HEK293 (cell line): ENCODE data around the gene KCTD11.
A peak's percentile ranks its signal among the peaks of the same experiment; 100 is the strongest.

Source experiments
- HOXC10 ChIP-seq: sonication (generic); formaldehyde crosslinking; IDR thresholded peaks from 2 replicates; pipeline ENCODE4 v1.8.1; 2023; ENCODE audit warnings: mild to moderate bottlenecking, missing genetic modification reagents
- KLF1 ChIP-seq: fragments of 450-650 bp; formaldehyde crosslinking; IDR thresholded peaks from 2 replicates; pipeline ENCODE4 v1.5.1; 2016; ENCODE audit warnings: missing biosample characterization, missing genetic modification characterization
- KLF7 ChIP-seq: fragments of 450-650 bp; formaldehyde crosslinking; IDR thresholded peaks from 2 replicates; pipeline ENCODE4 v1.5.1; 2016; ENCODE audit warnings: missing biosample characterization, missing genetic modification characterization, borderline replicate concordance
- KLF9 ChIP-seq: fragments of 450-650 bp; formaldehyde crosslinking; IDR thresholded peaks from 2 replicates; pipeline ENCODE4 v1.5.1; 2016; ENCODE audit warnings: missing biosample characterization, missing genetic modification characterization, low read depth
- SALL2 ChIP-seq: fragments of 450-650 bp; formaldehyde crosslinking; IDR thresholded peaks from 2 replicates; pipeline ENCODE4 v1.5.0; 2017; ENCODE audit warnings: missing biosample characterization, mild to moderate bottlenecking, missing genetic modification characterization, borderline replicate concordance
- SCRT1 ChIP-seq: fragments of 450-650 bp; formaldehyde crosslinking; IDR thresholded peaks from 2 replicates; pipeline ENCODE4 v1.5.1; 2016; ENCODE audit warnings: missing biosample characterization, missing genetic modification characterization, borderline replicate concordance
- SP3 ChIP-seq: fragments of 450-650 bp; formaldehyde crosslinking; IDR thresholded peaks from 2 replicates; pipeline ENCODE4 v1.5.1; 2016; ENCODE audit warnings: missing biosample characterization, missing genetic modification characterization
- ZBTB20 ChIP-seq: fragments of 450-650 bp; formaldehyde crosslinking; IDR thresholded peaks from 2 replicates; pipeline ENCODE4 v1.5.1; 2016; ENCODE audit warnings: missing biosample characterization, missing genetic modification characterization
- ZFHX2 ChIP-seq: fragments of 450-650 bp; formaldehyde crosslinking; conservative IDR thresholded peaks from 2 replicates; pipeline ENCODE4 v1.5.1; 2016; ENCODE audit warnings: missing biosample characterization, missing genetic modification characterization
- ZNF2 ChIP-seq: fragments of 450-650 bp; formaldehyde crosslinking; IDR thresholded peaks from 2 replicates; pipeline ENCODE4 v1.5.1; 2016; ENCODE audit warnings: missing biosample characterization, missing genetic modification characterization
- ZNF335 ChIP-seq: fragments of 450-650 bp; formaldehyde crosslinking; conservative IDR thresholded peaks from 2 replicates; pipeline ENCODE4 v1.5.1; 2016; ENCODE audit warnings: missing biosample characterization, missing genetic modification characterization
- ZNF391 ChIP-seq: fragments of 450-650 bp; formaldehyde crosslinking; IDR thresholded peaks from 2 replicates; pipeline ENCODE4 v1.5.1; 2016; ENCODE audit warnings: low read depth, missing biosample characterization, missing genetic modification characterization, borderline replicate concordance
- ZNF510 ChIP-seq: fragments of 450-650 bp; formaldehyde crosslinking; IDR thresholded peaks from 2 replicates; pipeline ENCODE4 v1.5.1; 2018; ENCODE audit warnings: mild to moderate bottlenecking, missing genetic modification characterization, missing biosample characterization; ENCODE audit not compliant: insufficient replicate concordance
- ZNF561 ChIP-seq: fragments of 450-650 bp; IDR thresholded peaks from 2 replicates; pipeline ENCODE4 v1.5.1; 2018; ENCODE audit warnings: missing biosample characterization, missing genetic modification characterization, borderline replicate concordance
- ZXDB ChIP-seq: fragments of 450-650 bp; formaldehyde crosslinking; IDR thresholded peaks from 2 replicates; pipeline ENCODE4 v1.5.1; 2016; ENCODE audit warnings: missing biosample characterization, missing genetic modification characterization
- TF ChIP-seq, protein P1 (sequence below): fragments of 450-650 bp; formaldehyde crosslinking; IDR thresholded peaks from 2 replicates; pipeline ENCODE4 v1.5.1; 2016; ENCODE audit warnings: missing biosample characterization, missing genetic modification characterization
- TF ChIP-seq, protein P2 (sequence below): fragments of 450-650 bp; formaldehyde crosslinking; IDR thresholded peaks from 2 replicates; pipeline ENCODE4 v1.5.1; 2016; ENCODE audit warnings: missing biosample characterization, missing genetic modification characterization, borderline replicate concordance
- TF ChIP-seq, protein P3 (sequence below): fragments of 450-650 bp; formaldehyde crosslinking; IDR thresholded peaks from 2 replicates; pipeline ENCODE4 v1.5.1; 2016; ENCODE audit warnings: missing biosample characterization, missing genetic modification characterization
- TF ChIP-seq, protein P4 (sequence below): fragments of 450-650 bp; formaldehyde crosslinking; IDR thresholded peaks from 2 replicates; pipeline ENCODE4 v1.5.1; 2017; ENCODE audit warnings: missing biosample characterization, mild to moderate bottlenecking, missing genetic modification characterization, moderate library complexity
- TF ChIP-seq, protein P5 (sequence below): fragments of 450-650 bp; formaldehyde crosslinking; IDR thresholded peaks from 2 replicates; pipeline ENCODE4 v1.5.1; 2016; ENCODE audit warnings: missing biosample characterization, missing genetic modification characterization
- TF ChIP-seq, protein P6 (sequence below): fragments of 450-650 bp; formaldehyde crosslinking; IDR thresholded peaks from 2 replicates; pipeline ENCODE4 v1.5.1; 2016; ENCODE audit warnings: missing biosample characterization, missing genetic modification characterization

Gene KCTD11

DNA sequence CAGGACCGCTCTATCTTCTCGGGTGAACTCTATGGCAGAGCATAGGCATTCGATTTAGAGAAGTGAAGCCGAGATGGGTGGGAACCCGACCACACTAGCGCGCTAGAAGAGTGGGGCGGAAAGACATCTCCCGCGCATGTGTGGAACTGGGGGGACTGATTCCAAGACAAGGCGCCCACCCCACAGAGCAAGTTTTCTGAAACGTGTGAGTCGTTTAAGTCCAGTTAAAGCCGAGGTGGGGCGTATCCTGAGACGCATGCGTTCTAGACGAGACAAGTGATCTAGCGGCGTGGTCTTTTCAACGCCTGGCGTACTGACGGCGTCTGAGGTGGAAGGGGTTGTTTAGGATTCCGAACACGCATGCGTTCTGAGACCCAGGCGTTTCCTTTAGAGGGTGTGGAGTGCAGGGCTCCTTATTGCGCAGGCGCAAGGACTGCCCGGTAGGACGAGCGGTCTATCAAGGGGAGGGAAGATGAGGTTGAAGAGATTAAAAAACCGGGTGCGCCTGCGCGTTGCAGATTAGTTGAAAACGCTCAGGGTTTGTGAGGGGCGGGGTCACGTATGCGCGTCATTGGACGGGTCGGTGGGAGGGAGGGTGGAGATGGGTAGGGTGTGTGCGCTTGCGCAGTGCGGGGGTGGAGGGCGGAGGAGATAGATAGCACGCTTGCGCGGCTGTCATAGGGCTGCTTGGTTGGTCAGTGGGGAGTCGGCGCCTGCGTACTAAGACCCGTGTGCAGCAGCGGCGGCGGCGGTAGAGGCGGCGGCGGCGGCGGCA lies 44.9 kb upstream of the KCTD11 start, which contains the start of gene EIF5A (continued):
- TF ChIP-seq, protein P1, sequence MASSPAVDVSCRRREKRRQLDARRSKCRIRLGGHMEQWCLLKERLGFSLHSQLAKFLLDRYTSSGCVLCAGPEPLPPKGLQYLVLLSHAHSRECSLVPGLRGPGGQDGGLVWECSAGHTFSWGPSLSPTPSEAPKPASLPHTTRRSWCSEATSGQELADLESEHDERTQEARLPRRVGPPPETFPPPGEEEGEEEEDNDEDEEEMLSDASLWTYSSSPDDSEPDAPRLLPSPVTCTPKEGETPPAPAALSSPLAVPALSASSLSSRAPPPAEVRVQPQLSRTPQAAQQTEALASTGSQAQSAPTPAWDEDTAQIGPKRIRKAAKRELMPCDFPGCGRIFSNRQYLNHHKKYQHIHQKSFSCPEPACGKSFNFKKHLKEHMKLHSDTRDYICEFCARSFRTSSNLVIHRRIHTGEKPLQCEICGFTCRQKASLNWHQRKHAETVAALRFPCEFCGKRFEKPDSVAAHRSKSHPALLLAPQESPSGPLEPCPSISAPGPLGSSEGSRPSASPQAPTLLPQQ (tag by site-specific recombination), result no peak; the same call in 1 of the 2 replicates
- TF ChIP-seq ZNF2 (tag by site-specific recombination) (peak; percentile 26; the same call in 1 of the 2 replicates), KLF1 (peak; percentile 31), KLF7 (tag by site-specific recombination) (peak; percentile 21; the same call in 1 of the 2 replicates), SP3 (peak; percentile 88), ZXDB (tag by site-specific recombination) (no peak; the same call in 1 of the 2 replicates), HOXC10 (CRISPR knock-in tag) (no peak), KLF9 (tag by site-specific recombination) (peak; percentile 52; the same call in 1 of the 2 replicates), SALL2 (no peak), ZFHX2 (tag by site-specific recombination) (peak; percentile 82), SCRT1 (tag by site-specific recombination) (no peak), ZBTB20 (tag by site-specific recombination) (peak; percentile 51; the same call in 1 of the 2 replicates), ZNF335 (peak; percentile 73), ZNF561 (peak; percentile 91), ZNF510 (tag by site-specific recombination) (no peak), ZNF391 (tag by site-specific recombination) (no peak)
- TF ChIP-seq, protein P2, sequence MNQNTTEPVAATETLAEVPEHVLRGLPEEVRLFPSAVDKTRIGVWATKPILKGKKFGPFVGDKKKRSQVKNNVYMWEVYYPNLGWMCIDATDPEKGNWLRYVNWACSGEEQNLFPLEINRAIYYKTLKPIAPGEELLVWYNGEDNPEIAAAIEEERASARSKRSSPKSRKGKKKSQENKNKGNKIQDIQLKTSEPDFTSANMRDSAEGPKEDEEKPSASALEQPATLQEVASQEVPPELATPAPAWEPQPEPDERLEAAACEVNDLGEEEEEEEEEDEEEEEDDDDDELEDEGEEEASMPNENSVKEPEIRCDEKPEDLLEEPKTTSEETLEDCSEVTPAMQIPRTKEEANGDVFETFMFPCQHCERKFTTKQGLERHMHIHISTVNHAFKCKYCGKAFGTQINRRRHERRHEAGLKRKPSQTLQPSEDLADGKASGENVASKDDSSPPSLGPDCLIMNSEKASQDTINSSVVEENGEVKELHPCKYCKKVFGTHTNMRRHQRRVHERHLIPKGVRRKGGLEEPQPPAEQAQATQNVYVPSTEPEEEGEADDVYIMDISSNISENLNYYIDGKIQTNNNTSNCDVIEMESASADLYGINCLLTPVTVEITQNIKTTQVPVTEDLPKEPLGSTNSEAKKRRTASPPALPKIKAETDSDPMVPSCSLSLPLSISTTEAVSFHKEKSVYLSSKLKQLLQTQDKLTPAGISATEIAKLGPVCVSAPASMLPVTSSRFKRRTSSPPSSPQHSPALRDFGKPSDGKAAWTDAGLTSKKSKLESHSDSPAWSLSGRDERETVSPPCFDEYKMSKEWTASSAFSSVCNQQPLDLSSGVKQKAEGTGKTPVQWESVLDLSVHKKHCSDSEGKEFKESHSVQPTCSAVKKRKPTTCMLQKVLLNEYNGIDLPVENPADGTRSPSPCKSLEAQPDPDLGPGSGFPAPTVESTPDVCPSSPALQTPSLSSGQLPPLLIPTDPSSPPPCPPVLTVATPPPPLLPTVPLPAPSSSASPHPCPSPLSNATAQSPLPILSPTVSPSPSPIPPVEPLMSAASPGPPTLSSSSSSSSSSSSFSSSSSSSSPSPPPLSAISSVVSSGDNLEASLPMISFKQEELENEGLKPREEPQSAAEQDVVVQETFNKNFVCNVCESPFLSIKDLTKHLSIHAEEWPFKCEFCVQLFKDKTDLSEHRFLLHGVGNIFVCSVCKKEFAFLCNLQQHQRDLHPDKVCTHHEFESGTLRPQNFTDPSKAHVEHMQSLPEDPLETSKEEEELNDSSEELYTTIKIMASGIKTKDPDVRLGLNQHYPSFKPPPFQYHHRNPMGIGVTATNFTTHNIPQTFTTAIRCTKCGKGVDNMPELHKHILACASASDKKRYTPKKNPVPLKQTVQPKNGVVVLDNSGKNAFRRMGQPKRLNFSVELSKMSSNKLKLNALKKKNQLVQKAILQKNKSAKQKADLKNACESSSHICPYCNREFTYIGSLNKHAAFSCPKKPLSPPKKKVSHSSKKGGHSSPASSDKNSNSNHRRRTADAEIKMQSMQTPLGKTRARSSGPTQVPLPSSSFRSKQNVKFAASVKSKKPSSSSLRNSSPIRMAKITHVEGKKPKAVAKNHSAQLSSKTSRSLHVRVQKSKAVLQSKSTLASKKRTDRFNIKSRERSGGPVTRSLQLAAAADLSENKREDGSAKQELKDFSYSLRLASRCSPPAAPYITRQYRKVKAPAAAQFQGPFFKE, result no peak
- TF ChIP-seq, protein P3, sequence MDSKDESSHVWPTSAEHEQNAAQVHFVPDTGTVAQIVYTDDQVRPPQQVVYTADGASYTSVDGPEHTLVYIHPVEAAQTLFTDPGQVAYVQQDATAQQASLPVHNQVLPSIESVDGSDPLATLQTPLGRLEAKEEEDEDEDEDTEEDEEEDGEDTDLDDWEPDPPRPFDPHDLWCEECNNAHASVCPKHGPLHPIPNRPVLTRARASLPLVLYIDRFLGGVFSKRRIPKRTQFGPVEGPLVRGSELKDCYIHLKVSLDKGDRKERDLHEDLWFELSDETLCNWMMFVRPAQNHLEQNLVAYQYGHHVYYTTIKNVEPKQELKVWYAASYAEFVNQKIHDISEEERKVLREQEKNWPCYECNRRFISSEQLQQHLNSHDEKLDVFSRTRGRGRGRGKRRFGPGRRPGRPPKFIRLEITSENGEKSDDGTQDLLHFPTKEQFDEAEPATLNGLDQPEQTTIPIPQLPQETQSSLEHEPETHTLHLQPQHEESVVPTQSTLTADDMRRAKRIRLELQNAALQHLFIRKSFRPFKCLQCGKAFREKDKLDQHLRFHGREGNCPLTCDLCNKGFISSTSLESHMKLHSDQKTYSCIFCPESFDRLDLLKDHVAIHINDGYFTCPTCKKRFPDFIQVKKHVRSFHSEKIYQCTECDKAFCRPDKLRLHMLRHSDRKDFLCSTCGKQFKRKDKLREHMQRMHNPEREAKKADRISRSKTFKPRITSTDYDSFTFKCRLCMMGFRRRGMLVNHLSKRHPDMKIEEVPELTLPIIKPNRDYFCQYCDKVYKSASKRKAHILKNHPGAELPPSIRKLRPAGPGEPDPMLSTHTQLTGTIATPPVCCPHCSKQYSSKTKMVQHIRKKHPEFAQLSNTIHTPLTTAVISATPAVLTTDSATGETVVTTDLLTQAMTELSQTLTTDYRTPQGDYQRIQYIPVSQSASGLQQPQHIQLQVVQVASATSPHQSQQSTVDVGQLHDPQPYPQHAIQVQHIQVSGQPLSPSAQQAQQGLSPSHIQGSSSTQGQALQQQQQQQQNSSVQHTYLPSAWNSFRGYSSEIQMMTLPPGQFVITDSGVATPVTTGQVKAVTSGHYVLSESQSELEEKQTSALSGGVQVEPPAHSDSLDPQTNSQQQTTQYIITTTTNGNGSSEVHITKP (tag by site-specific recombination), result peak; percentile 57
- TF ChIP-seq, protein P4, sequence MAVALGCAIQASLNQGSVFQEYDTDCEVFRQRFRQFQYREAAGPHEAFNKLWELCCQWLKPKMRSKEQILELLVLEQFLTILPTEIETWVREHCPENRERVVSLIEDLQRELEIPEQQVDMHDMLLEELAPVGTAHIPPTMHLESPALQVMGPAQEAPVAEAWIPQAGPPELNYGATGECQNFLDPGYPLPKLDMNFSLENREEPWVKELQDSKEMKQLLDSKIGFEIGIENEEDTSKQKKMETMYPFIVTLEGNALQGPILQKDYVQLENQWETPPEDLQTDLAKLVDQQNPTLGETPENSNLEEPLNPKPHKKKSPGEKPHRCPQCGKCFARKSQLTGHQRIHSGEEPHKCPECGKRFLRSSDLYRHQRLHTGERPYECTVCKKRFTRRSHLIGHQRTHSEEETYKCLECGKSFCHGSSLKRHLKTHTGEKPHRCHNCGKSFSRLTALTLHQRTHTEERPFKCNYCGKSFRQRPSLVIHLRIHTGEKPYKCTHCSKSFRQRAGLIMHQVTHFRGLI (tag by site-specific recombination), result peak; percentile 42; the same call in 1 of the 2 replicates
- TF ChIP-seq, protein P5, sequence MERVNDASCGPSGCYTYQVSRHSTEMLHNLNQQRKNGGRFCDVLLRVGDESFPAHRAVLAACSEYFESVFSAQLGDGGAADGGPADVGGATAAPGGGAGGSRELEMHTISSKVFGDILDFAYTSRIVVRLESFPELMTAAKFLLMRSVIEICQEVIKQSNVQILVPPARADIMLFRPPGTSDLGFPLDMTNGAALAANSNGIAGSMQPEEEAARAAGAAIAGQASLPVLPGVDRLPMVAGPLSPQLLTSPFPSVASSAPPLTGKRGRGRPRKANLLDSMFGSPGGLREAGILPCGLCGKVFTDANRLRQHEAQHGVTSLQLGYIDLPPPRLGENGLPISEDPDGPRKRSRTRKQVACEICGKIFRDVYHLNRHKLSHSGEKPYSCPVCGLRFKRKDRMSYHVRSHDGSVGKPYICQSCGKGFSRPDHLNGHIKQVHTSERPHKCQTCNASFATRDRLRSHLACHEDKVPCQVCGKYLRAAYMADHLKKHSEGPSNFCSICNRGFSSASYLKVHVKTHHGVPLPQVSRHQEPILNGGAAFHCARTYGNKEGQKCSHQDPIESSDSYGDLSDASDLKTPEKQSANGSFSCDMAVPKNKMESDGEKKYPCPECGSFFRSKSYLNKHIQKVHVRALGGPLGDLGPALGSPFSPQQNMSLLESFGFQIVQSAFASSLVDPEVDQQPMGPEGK, result peak; percentile 93
- TF ChIP-seq, protein P6, sequence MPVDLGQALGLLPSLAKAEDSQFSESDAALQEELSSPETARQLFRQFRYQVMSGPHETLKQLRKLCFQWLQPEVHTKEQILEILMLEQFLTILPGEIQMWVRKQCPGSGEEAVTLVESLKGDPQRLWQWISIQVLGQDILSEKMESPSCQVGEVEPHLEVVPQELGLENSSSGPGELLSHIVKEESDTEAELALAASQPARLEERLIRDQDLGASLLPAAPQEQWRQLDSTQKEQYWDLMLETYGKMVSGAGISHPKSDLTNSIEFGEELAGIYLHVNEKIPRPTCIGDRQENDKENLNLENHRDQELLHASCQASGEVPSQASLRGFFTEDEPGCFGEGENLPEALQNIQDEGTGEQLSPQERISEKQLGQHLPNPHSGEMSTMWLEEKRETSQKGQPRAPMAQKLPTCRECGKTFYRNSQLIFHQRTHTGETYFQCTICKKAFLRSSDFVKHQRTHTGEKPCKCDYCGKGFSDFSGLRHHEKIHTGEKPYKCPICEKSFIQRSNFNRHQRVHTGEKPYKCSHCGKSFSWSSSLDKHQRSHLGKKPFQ (tag by site-specific recombination), result 0 out of 2 replicates have a peak, but pooled peaks have one; percentile 57
